Stimulated activated CD8-positive, alpha-beta memory T cell treated with anti-CD3 and anti-CD28 coated beads, Interleukin-7, amount 100 ng/mL, for 24 hours (primary cell): Measurements from ENCODE around the gene CKAP5.
A peak's percentile ranks its signal among the peaks of the same experiment; 100 is the strongest.
"Not testable (repeated sequence)": the region's sequence is repeated elsewhere in the genome, so short reads cannot be mapped to it uniquely, and the experiment has no call there.

ENCODE experiments used
- DNase-seq: peaks from one replicate; pipeline ENCODE4 v3.0.0-alpha.2; 2020; ENCODE audit warnings: low read depth

Gene CKAP5

GRCh38 chr11:46726206-46726862 is 119.7 kb downstream of the CKAP5 start:
- DNase-seq, result no peak

- no peak for DNase-seq
These were observed 120.5 kb downstream of the CKAP5 start for GRCh38 chr11:46725338-46726205.

- DNase-seq, result no peak
These were observed 122.0 kb downstream of the CKAP5 start for GRCh38 chr11:46724088-46724487.

GRCh38 chr11:46723359-46723680 is 122.8 kb downstream of the CKAP5 start:
- no peak for DNase-seq

- DNase-seq, result no peak
These were observed 123.3 kb downstream of the CKAP5 start for GRCh38 chr11:46722566-46723358.

GRCh38 chr11:46721286-46721685 is 124.8 kb downstream of the CKAP5 start:
- no peak for DNase-seq

GRCh38 chr11:46719543-46720218 is 126.4 kb downstream of the CKAP5 start:
- DNase-seq, result no peak

- DNase-seq, result no peak
These were observed 127.0 kb downstream of the CKAP5 start, which contains the start of gene F2 for GRCh38 chr11:46719048-46719542. Gene F2, plus strand, starts transcription at chr11:46719213. Its CDS starts 23 bp downstream, at chr11:46719236.

- no peak for DNase-seq
These were observed 127.7 kb downstream of the CKAP5 start for GRCh38 chr11:46718155-46719019.

- not testable (repeated sequence) for DNase-seq
These were observed 128.3 kb downstream of the CKAP5 start for GRCh38 chr11:46717825-46718154.

- DNase-seq, result no peak
These were observed 133.1 kb downstream of the CKAP5 start for GRCh38 chr11:46712874-46713576.

- DNase-seq, result no peak
These were observed 134.8 kb downstream of the CKAP5 start for GRCh38 chr11:46711303-46711702.

- no peak for DNase-seq
These were observed 135.2 kb downstream of the CKAP5 start for GRCh38 chr11:46710821-46711269.

GRCh38 chr11:46709351-46709750 is 136.7 kb downstream of the CKAP5 start:
- not testable (repeated sequence) for DNase-seq

- no peak for DNase-seq
These were observed 139.2 kb downstream of the CKAP5 start for GRCh38 chr11:46706886-46707285.

GRCh38 chr11:46705070-46705688 is 140.9 kb downstream of the CKAP5 start:
- DNase-seq, result no peak

- DNase-seq, result no peak
These were observed 144.9 kb downstream of the CKAP5 start for GRCh38 chr11:46701078-46701654.

GRCh38 chr11:46700241-46701077 is 145.6 kb downstream of the CKAP5 start, which contains the start of the genes ARHGAP1 and ZNF408:
Gene ARHGAP1, minus strand, starts transcription at chr11:46700619. Its CDS starts 4,512 bp downstream, at chr11:46696107.
Gene ZNF408, plus strand, starts transcription at chr11:46701031. Its CDS starts 17 bp downstream, at chr11:46701048.
- peak; percentile 99 for DNase-seq
